ENCODE results near the gene RB1. TPM values are rescaled to one million over a fixed set of nuclear protein-coding genes. Genes with fewer than 3 reads are reported as not detected.
"Not testable (repeated sequence)": the region's sequence is repeated elsewhere in the genome, so short reads cannot be mapped to it uniquely, and the experiment has no call there.

The RB1 gene
- total RNA-seq, 1 experiment from 2014 or later = 36.7 TPM

DNA sequence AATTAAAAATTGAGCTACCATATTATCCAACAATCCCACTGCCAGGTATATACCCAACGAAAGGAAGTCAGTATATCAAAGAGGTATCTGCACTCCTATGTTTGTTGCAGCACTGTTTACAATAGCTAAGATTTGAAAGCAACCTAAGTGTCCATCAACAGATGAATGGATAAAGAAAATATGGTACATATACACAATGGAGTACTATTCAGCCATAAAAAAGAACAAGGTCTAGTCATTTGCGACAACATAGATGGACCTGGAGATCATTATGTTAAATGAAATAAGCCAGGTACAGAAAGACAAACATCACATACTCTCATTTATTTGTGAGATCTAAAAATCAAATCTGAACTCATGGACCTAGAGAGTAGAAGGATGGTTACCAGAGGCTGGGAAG, 52.0 kb downstream of the RB1 start:
- H3K27ac ChIP-seq (ENCODE audit: low read depth, low read length); H2AFZ ChIP-seq (ENCODE audit: low read depth, low read length, poor library complexity, severe bottlenecking); H3K4me2 ChIP-seq (ENCODE audit: low read length); H4K20me1 ChIP-seq (ENCODE audit: insufficient read depth); RAD21 ChIA-PET (ENCODE audit: low non-redundant PET in 1 of 2, low total read pairs in 2 of 2, uncharacterized antibody in 2 of 2, unreplicated experiment in 2 of 2); H3K4me1 ChIP-seq (ENCODE audit: control insufficient read depth in 1 of 2, insufficient read depth in 2 of 2, low read length in 2 of 2); H3K36me3 ChIP-seq (ENCODE audit: control insufficient read depth in 1 of 2, insufficient read depth in 2 of 2, low read length in 2 of 2); intact Hi-C loops (cut with micrococcal nuclease); BruUV-seq (replicated peaks); DNase-seq (ENCODE audit: low read depth, low spot score); H3K9me2 ChIP-seq (ENCODE audit: insufficient read depth); POLR2A ChIA-PET; H3K27me3 ChIP-seq (ENCODE audit: insufficient read depth, low read length); H3K9ac ChIP-seq (ENCODE audit: low read length); CTCF ChIA-PET; H3K79me2 ChIP-seq (ENCODE audit: insufficient read depth, low read length); H3K4me3 ChIP-seq (replicated peaks in 1 of 2; ENCODE audit: low read depth in 1 of 2, low read length in 2 of 2); ATAC-seq: not testable (repeated sequence)
- H3K9me3 ChIP-seq (ENCODE audit: control insufficient read depth in 1 of 2, insufficient read depth in 1 of 2, low read depth in 1 of 2, low read length in 2 of 2) = peaks cover 3 to 12% of the 10 kb centered on the region in 2 experiments; a peak in 2 of 4 replicates

DNA sequence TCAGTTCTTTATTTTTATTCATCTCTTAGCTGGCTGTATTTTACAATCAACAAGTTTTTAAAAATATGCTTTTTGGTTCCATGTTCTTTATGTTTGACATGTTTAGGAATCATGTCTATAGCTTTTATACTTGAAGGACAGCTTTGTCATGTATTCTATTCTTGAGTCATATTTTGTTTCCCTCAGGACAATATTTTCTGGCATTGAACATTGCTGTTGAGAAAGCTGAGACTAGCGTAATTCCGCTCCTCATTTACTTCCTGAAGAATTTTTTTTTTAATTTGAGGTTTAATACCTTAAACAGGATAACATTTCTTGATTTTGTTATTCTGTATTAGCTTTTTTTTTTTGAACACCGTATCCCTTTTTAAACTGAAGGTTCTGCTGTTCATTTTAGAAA, 53.2 kb downstream of the RB1 start:
- no peak for DNase-seq (ENCODE audit: low read depth, low spot score)
- ChIA-PET CTCF (interaction anchor here (0.6 to 1.2 kb wide), 2 partner anchors 223 to 262 kb away, joined by 3 read pairs; no protein-coding TSS in a partner anchor), RAD21 (ENCODE audit: low non-redundant PET in 1 of 2, low total read pairs in 2 of 2, uncharacterized antibody in 2 of 2, unreplicated experiment in 2 of 2) (no interaction called here), POLR2A (interaction anchor here (0.6 kb wide), 1 partner anchor 1247 kb away, joined by 5 read pairs; no protein-coding TSS in a partner anchor)
- peaks cover 0 to 4% of the 10 kb centered on the region in 2 experiments; a peak in 1 of 4 replicates for H3K36me3 ChIP-seq (ENCODE audit: control insufficient read depth in 1 of 2, insufficient read depth in 2 of 2, low read length in 2 of 2)
- H3K9me2 ChIP-seq (ENCODE audit: insufficient read depth) = no peaks in the 10 kb centered on the region; the same call in 1 of the 2 replicates
- H3K27ac ChIP-seq (ENCODE audit: low read depth, low read length) = no peak overlapping the region
- H3K9ac ChIP-seq (ENCODE audit: low read length) = no peak overlapping the region
- H3K4me2 ChIP-seq (ENCODE audit: low read length) = no peak overlapping the region
- ATAC-seq = no peak
- H2AFZ ChIP-seq (ENCODE audit: low read depth, low read length, poor library complexity, severe bottlenecking) = no peak overlapping the region
- no peaks in the 10 kb centered on the region for H3K4me1 ChIP-seq (ENCODE audit: control insufficient read depth in 1 of 2, insufficient read depth in 2 of 2, low read length in 2 of 2)
- TF ChIP-seq SP1 (IDR thresholded peaks at IDR 0.05; ENCODE audit: low read depth) (no peak), EZH2phosphoT487 (IDR thresholded peaks at IDR 0.05; ENCODE audit: borderline replicate concordance) (no peak), ZNF274 (IDR thresholded peaks at IDR 0.05; ENCODE audit: low read depth, low read length) (no peak), TCF7L2 (IDR thresholded peaks at IDR 0.05; ENCODE audit: borderline replicate concordance, extremely low read depth, insufficient read depth, insufficient read length) (no peak), POLR2AphosphoS5 (IDR thresholded peaks at IDR 0.05; ENCODE audit: low read depth, low read length) (no peak), SIN3A (IDR thresholded peaks at IDR 0.05; ENCODE audit: low read depth) (no peak)
- TF ChIP-seq, protein P1, sequence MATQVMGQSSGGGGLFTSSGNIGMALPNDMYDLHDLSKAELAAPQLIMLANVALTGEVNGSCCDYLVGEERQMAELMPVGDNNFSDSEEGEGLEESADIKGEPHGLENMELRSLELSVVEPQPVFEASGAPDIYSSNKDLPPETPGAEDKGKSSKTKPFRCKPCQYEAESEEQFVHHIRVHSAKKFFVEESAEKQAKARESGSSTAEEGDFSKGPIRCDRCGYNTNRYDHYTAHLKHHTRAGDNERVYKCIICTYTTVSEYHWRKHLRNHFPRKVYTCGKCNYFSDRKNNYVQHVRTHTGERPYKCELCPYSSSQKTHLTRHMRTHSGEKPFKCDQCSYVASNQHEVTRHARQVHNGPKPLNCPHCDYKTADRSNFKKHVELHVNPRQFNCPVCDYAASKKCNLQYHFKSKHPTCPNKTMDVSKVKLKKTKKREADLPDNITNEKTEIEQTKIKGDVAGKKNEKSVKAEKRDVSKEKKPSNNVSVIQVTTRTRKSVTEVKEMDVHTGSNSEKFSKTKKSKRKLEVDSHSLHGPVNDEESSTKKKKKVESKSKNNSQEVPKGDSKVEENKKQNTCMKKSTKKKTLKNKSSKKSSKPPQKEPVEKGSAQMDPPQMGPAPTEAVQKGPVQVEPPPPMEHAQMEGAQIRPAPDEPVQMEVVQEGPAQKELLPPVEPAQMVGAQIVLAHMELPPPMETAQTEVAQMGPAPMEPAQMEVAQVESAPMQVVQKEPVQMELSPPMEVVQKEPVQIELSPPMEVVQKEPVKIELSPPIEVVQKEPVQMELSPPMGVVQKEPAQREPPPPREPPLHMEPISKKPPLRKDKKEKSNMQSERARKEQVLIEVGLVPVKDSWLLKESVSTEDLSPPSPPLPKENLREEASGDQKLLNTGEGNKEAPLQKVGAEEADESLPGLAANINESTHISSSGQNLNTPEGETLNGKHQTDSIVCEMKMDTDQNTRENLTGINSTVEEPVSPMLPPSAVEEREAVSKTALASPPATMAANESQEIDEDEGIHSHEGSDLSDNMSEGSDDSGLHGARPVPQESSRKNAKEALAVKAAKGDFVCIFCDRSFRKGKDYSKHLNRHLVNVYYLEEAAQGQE (IDR thresholded peaks at IDR 0.05; ENCODE audit: low read depth) = no peak
- H3K9me3 ChIP-seq (ENCODE audit: control insufficient read depth in 1 of 2, insufficient read depth in 1 of 2, low read depth in 1 of 2, low read length in 2 of 2) = peaks cover 3 to 12% of the 10 kb centered on the region in 2 experiments; a peak in 2 of 4 replicates
- no peaks in the 10 kb centered on the region for H3K79me2 ChIP-seq (ENCODE audit: insufficient read depth, low read length)
- H3K27me3 ChIP-seq (ENCODE audit: insufficient read depth, low read length) = no peaks in the 10 kb centered on the region
- H4K20me1 ChIP-seq (ENCODE audit: insufficient read depth) = no peaks in the 10 kb centered on the region
- intact Hi-C loops (cut with micrococcal nuclease) = no loop called here
- no TSS peak for BruUV-seq (replicated peaks)
- H3K4me3 ChIP-seq (replicated peaks in 1 of 2; ENCODE audit: low read depth in 1 of 2, low read length in 2 of 2) = no peak overlapping the region
